Camera-type eye (tissue), 1 donor: Measurements from ENCODE around the gene MAGEA12. TPM values are rescaled to one million over a fixed set of nuclear protein-coding genes. Genes with fewer than 3 reads are reported as not detected.

Experiments
- total RNA-seq: library from RNA; depleted of rRNA; stranded (reverse); fragments of >200 nt; gene quantifications from one replicate; pipeline ENCODE4 v1.2.3, GENCODE V29; 2014

The MAGEA12 gene, protein sequence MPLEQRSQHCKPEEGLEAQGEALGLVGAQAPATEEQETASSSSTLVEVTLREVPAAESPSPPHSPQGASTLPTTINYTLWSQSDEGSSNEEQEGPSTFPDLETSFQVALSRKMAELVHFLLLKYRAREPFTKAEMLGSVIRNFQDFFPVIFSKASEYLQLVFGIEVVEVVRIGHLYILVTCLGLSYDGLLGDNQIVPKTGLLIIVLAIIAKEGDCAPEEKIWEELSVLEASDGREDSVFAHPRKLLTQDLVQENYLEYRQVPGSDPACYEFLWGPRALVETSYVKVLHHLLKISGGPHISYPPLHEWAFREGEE
- not detected for total RNA-seq

DNA sequence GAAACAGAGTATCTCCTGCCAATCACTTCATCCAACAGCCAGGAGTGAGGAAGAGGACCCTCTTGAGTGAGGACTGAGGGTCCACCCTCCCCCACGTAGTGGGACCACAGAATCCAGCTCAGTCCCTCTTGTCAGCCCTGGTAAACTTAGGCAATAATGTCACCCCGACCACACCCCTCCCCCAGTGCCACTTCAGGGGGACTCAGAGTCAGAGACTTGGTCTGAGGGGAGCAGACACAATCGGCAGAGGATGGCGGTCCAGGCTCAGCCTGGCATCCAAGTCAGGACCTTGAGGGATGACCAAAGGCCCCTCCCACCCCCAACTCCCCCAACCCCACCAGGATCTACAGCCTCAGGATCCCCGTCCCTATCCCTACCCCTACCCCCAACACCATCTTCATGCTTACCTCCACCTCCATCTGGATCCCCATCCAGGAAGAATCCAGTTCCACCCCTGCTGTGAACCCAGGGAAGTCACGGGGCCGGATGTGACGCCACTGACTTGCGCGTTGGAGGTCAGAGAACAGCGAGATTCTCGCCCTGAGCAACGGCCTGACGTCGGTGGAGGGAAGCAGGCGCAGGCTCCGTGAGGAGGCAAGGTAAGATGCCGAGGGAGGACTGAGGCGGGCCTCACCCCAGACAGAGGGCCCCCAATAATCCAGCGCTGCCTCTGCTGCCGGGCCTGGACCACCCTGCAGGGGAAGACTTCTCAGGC lies at the start of gene MAGEA12, which contains the start of gene CSAG1:
Gene MAGEA12 (plus strand): TSS at position 497 of the 715 bp plus-strand sequence. CDS start 2,405 bp downstream, outside the sequence.
Gene CSAG1 (minus strand): TSS at position 461 of the 715 bp plus-strand sequence. CDS start 1,261 bp downstream, outside the sequence.

GRCh38 chrX:152697952-152698931 lies 35.3 kb upstream of the MAGEA12 start, which contains the start of gene MAGEA3:
MAGEA3 (plus strand) TSS chrX:152698794; CDS start chrX:152700833, 2,039 bp downstream.

DNA sequence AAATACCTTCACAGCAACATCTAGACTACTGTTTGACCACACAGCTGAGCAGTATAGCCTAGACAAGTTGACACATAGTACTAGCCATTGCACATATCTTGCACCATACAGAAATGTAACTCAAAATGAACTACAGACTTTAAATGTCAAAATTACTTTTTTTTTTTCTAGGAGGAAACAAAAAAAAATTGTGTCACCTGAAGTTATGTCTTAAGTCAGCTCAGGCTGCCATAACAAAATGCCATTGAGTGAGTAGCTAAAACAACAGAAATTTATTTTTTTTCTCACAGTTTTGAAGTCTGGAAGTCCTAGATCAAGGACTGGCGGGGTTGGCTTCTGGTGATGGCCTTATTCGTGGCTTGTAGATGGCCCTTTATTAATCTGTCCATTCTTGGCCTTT lies 24.4 kb upstream of the MAGEA12 start, which contains the start of gene CSAG2:
Gene CSAG2 (minus strand): TSS at position 101 of the 400 bp plus-strand sequence. CDS start 161 bp downstream, outside the sequence.

GRCh38 chrX:152713815-152714787 lies 19.5 kb upstream of the MAGEA12 start, which contains the start of gene MAGEA2B:
MAGEA2B (plus strand) TSS chrX:152714628; CDS start chrX:152717107, 2,479 bp downstream.

DNA sequence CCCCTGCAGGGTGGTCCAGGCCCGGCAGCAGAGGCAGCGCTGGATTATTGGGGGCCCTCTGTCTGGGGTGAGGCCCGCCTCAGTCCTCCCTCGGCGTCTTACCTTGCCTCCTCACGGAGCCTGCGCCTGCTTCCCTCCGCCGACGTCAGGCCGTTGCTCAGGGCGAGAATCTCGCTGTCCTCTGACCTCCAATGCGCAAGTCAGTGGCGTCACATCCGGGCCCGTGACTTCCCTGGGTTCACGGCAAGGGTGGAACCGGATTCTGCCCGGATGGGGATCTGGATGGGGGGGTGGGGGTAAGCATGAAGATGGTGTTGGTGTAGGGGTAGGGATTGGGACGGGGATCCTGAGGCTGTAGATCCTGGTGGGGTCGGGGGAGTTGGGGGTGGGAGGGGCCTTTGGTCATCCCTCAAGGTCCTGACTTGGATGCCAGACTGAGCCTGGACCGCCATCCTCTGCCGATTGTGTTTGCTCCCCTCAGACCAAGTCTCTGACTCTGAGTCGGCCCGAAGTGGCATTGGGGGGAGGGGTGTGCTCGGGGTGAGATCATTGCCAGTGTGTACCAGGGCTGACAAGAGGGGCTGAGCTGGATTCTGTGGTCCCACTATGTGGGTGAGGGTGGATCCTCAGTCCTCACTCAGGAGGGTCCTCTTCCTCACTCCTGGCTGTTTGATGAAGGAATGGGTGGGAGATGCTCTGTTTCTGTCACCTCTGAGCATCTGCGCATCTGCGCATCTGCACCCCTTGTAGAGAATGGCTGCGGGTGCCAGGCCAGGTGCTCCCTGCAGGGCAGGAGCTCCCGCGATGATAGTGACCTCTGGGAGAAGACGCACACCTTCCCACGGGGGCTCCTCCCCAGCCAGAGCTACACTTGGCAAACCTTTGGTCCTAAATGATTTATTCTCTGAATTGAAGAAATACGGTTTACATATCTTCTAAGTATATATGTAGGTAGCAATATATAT lies 20.4 kb downstream of the MAGEA12 start, which contains the start of gene MAGEA2:
Gene MAGEA2 (minus strand): TSS at position 157 of the 965 bp plus-strand sequence. CDS start 2,479 bp downstream, outside the sequence.

DNA sequence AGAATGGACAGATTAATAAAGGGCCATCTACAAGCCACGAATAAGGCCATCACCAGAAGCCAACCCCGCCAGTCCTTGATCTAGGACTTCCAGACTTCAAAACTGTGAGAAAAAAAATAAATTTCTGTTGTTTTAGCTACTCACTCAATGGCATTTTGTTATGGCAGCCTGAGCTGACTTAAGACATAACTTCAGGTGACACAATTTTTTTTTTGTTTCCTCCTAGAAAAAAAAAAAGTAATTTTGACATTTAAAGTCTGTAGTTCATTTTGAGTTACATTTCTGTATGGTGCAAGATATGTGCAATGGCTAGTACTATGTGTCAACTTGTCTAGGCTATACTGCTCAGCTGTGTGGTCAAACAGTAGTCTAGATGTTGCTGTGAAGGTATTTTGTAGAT lies 25.4 kb downstream of the MAGEA12 start, which contains the start of gene CSAG3:
Gene CSAG3 (plus strand): TSS at position 301 of the 400 bp plus-strand sequence.

DNA sequence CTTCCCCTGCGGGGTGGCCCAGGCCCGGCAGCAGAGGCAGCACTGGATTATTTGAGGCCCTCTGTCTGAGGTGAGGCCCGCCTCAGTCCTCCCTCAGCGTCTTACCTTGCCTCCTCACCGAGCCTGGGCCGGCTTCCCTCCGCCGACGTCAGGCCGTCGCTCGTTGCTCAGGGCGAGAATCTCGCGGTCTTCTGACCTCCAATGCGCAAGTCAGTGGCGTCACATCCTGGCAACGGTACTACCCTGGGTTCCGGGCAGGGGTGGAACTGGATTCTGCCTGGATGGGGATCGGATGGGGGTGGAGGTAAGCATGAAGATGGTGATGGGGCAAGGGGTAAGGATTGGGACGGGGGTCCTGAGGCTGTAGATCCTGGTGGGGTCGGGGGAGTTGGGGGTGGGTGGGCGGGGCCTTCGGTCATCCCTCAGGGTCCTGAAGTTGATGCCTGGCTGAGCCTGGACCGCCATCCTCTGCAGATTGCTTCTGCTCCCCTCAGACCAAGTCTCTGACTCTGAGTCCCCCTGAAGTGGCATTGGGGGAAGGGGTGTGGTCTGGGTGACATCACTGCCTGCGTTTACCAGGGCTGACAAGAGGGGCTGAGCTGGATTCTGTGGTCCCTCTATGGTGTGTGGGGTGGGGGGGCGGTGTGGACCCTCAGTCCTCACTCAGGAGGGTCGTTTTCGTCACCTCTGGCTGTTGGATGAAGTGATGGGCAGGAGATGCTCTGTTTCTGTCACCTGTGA lies 36.2 kb downstream of the MAGEA12 start, which contains the start of gene MAGEA6:
Gene MAGEA6 (minus strand): TSS at position 141 of the 741 bp plus-strand sequence. CDS start 2,039 bp downstream, outside the sequence.

Other genes starting within 250 kb of the MAGEA12 start
- gene GABRQ, start 95.9 kb upstream of the MAGEA12 start, total RNA-seq, result 1.6 TPM
- not detected for gene MAGEA3, start 35.0 kb upstream of the MAGEA12 start, total RNA-seq
- not detected for gene CSAG2, start 24.5 kb upstream of the MAGEA12 start, total RNA-seq
- gene MAGEA2B, start 19.1 kb upstream of the MAGEA12 start, total RNA-seq, result not detected
- gene CSAG1, start within 50 bp of the MAGEA12 start, total RNA-seq, result not detected
- gene MAGEA2, start 20.1 kb downstream of the MAGEA12 start, total RNA-seq, result not detected
- gene CSAG3, start 25.5 kb downstream of the MAGEA12 start, total RNA-seq, result not detected
- not detected for gene MAGEA6, start 35.9 kb downstream of the MAGEA12 start, total RNA-seq
- gene CETN2, start 97.0 kb downstream of the MAGEA12 start, total RNA-seq, result 35.5 TPM
- 8.4 TPM for gene NSDHL, start 97.3 kb downstream of the MAGEA12 start, total RNA-seq
- 14.3 TPM for gene ZNF185, start 164.3 kb downstream of the MAGEA12 start, total RNA-seq